ENCODE results near the gene SLC28A1.

Gene SLC28A1

GRCh38 chr15:84940399-84940798 lies 55.9 kb downstream of the SLC28A1 start:
- no peak for DNase-seq (ENCODE audit: low read depth)

GRCh38 chr15:84942456-84942855 lies 58.0 kb downstream of the SLC28A1 start:
- DNase-seq (ENCODE audit: low read depth): no peak

DNA sequence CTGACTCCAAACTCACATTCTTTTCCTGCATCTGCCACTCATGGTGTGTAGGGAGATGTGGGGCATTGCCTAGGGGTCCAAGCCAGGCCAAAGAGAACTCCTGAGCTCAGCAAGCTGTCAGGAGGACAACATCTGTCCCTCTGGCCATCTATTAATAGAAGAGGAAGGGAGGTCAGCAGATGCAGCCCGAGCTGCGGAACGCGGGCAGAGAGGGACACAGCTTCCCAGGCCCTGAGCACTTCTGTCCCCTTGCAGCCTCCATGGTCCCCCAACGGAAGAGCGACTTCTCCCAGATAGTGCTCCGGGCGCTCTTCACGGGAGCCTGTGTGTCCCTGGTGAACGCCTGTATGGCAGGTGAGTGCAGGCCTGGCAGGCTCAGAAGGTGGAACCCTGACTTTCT lies 59.8 kb downstream of the SLC28A1 start:
- no peak for DNase-seq (ENCODE audit: low read depth)

DNA sequence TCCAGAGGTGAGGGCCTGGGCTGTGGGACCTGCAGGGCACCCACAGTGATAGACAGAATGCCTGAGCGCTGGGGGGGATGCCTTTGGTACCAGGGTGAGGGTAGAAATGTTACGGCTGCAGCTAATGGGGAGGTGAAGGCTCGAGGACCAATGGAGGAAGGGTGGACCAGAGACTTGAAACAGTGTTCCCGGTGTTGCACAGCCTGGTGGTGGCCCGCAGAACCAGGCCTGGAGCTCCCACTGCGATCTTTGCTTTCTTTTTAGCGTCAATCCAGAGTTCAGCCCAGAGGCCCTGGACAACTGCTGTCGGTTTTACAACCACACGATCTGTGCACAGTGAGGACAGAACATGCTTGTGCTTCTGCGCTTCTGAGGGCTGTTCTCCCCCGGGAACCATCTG lies 60.4 kb downstream of the SLC28A1 start:
- no peak for DNase-seq (ENCODE audit: low read depth)

DNA sequence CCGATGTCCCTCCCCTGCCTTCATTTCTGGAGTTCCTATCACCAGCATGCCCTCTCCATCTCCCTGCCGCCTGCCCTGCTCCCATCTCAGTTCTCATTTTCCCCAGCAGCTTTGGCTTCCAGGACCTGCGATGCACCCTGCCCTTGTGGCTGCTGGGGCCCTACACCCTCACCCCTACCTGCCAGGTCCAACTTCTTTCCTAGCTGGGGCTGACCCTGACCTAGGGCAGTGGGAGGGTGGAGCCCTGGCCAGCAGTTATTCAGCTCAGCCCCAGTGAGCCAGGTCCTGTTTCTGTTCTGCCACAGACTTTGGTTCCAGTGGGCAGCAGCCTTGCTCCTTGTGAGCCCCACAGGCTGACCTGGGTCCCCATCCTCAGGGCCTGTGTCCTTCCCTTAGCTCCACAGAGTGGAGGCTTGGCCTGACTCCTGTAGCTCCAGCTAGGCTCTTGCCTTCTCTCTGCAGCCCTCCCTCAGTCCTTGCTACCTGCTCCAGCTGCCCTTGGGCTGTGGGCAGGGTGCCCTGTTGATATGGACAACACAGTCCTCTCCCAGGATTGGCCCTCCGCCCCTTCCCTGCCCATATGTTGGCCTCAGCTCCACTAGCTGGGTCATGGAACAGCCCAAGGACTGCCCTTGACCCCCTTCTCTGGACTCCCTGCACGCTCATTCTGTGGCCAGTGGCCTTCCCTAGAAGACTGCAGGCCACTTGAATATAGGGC lies 62.5 kb downstream of the SLC28A1 start:
- DNase-seq (ENCODE audit: low read depth): no peak

- no peak for DNase-seq (ENCODE audit: low read depth)
Measured at GRCh38 chr15:84947947-84948830, 63.7 kb downstream of the SLC28A1 start.

- no peak for DNase-seq (ENCODE audit: low read depth)
Measured at GRCh38 chr15:84949043-84949442, 64.6 kb downstream of the SLC28A1 start.

DNA sequence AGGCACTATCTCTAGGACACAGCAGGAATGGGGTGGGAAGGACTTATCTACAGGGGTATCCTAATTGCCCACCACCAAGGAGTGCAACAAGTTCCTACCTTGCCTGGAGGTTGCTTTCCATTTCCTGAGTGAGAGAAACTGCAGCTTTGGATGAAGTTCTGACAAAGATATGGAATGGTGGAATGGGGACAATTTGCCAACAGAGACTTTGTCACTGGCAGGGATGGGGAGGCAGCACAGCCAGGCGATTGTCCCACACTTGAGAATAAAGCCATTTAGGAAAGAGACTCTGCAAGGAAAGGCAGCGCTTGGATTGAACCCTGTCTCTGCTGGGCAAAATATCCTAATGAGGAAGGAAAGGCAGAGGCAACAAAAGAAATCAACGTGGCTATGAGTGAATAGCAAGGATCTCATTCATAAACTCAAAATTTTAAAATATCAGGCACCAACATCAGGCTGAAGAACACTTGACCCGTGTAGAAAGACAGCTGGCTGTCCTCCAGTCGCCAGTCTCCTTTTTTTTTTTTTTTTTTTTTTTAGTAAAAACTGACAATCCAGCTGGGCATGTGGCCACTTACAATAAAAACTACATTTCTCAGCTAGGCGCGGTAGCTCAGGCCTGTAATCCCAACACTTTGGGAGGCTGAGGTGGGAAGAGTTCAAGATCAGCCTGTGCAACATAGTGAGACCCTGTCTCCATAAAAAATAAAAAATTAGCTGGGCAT lies 65.5 kb downstream of the SLC28A1 start:
- DNase-seq (ENCODE audit: low read depth): no peak

- DNase-seq (ENCODE audit: low read depth): no peak
Measured at GRCh38 chr15:84950570-84951111, 66.2 kb downstream of the SLC28A1 start.

DNA sequence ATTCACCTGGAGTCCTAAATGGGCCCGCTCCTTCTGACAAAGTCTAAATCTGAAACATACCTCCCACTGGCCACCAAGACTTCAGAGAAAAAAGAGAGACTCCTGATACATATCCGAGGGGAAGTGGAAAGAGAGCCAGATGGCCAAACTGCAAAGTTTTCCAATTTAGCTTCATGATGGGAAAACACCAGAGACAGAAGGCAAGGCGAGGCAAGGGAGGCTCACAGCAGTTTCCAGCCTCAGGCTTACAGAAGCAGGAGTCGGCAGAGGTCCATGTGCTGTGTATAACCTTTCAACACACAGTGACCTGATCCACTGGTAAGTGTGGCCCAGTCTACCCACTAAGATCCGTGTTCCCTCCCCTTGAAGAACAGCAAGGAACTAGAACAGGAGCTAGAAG lies 67.3 kb downstream of the SLC28A1 start:
- no peak for DNase-seq (ENCODE audit: low read depth)

- no peak for DNase-seq (ENCODE audit: low read depth)
Measured at GRCh38 chr15:84953136-84953535, 68.7 kb downstream of the SLC28A1 start.

- no peak for DNase-seq (ENCODE audit: low read depth)
Measured at GRCh38 chr15:84953726-84954125, 69.3 kb downstream of the SLC28A1 start.

DNA sequence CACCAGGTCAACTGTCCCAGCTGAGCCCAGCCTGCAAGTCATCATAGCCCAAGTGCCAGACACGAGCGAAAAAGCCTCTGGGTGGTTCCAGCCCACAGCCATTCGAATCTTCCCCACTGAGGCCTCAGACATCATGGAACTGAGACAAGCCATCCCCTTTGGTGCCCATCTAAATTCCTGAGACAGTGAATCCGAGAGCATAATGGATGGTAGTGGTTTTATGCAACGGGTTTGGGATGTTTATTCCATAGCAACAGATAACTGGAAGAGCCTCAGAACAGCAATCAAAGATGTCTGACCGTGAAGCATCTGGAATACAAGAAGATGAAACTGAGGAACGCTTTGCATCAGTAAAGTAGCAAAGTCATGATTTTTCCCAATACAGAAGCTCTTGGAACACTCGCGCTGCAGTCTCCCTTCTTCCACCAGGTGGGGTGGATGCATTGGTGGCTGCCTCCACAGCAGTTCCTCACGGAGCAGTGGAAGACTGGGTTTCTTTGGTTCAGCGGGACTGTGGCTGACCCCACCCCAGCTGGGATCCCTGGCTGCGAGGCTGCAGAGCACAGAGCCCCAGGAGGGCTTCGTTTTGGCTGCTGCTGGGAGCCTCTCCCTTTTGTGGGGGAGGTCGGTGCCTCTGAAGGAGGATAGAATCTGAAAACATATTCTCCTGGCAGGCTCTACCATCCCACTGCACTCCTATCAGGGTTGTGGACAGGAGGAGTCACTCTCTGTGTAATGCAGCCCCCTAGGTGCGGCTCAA lies 70.8 kb downstream of the SLC28A1 start:
- DNase-seq (ENCODE audit: low read depth): no peak

- DNase-seq (ENCODE audit: low read depth): no peak
Measured at GRCh38 chr15:84956199-84956598, 71.7 kb downstream of the SLC28A1 start.

GRCh38 chr15:84960391-84961113 lies 76.1 kb downstream of the SLC28A1 start:
- no peak for DNase-seq (ENCODE audit: low read depth)

DNA sequence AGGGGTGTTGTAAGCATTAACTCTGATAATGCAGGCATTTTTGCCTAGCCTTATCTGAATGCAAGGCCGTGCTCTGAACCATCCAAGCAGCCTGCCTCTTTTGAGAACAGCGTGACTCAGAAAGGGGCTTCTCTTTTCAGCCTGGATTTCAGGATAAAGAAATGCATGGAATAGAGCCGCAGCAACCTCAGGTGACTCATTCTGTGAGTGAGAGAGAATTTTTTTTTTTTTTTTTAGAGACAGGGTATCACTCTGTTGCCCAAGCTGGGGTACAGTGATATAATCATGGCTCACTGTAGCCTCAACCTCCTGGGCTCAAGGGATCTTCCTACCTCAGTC lies 76.6 kb downstream of the SLC28A1 start:
- DNase-seq (ENCODE audit: low read depth): no peak

- DNase-seq (ENCODE audit: low read depth): no peak
Measured at GRCh38 chr15:84961707-84962106, 77.2 kb downstream of the SLC28A1 start.

DNA sequence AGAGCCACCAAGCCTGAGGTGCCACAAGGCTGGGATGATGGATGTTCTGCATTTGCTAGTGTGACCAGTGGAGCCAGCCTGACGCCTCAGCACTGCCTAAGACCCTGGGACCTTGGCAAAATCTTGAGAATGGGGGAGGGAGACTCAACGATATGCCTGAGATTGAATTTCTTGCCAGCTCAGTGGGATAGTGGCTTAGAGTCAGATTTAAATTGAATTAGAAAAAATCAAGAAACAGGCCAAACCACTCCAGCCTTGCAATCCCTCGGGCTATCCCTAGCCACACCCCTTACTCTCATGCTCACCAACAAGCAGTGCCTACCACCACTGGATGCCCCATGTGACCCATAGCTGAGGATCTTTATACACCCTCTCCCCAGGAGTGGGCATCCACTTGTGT lies 78.5 kb downstream of the SLC28A1 start:
- no peak for DNase-seq (ENCODE audit: low read depth)

GRCh38 chr15:84967380-84967779 lies 82.9 kb downstream of the SLC28A1 start:
- no peak for DNase-seq (ENCODE audit: low read depth)

DNA sequence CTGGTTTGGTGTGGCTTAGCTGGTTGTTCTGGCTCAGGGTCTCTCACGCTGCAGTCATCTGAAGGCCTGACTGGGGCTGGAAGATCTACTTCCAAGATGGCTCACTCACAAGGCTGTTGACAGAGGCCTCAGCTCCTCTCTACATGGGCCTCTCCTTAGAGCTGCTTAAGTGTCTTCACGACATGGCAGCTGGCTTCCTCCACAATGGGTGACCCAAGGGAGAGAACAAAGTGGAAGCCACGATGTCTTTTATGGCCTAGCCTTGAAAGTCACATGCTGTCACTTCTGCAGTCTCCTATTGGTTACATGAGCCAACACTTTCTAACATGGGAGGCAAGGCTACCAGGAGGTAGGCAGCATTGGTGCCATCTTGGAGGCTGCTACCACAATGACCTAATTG lies 83.8 kb downstream of the SLC28A1 start:
- DNase-seq (ENCODE audit: low read depth): no peak

DNA sequence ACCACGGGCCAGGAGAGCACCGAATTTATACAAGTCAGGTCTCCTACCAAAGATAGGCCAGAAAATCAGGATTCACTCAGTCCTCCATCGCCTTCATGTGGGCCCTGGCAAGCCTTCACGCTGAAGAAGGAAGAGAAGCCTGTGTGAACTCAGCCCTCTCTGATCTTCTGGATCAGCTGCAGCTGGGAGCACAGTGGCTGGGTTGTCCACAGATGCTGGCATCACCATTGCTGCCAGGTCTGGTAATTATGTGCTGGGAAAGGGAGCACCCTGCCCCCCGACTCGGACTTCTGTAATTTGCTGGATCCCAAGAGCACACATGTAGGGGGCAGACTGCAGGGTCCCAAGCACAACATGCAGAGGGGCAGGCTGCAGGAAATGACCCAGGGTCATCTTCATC lies 84.8 kb downstream of the SLC28A1 start:
- no peak for DNase-seq (ENCODE audit: low read depth)
